ENCODE data around the gene GABRB2.

GRCh38 chr5:161342886-161343285 is 203.6 kb downstream of the GABRB2 start:
- TF ChIP-seq TAF1 (IDR thresholded peaks at IDR 0.05; ENCODE audit: borderline replicate concordance, insufficient read depth, low read length), result no peak
- no peak for TF ChIP-seq POLR2AphosphoS5 (IDR thresholded peaks at IDR 0.05; ENCODE audit: low read depth, low read length)

All from PFSK-1 (cell line).